ENCODE data around the gene CSF3R. TPM values are rescaled to one million over a fixed set of nuclear protein-coding genes. Genes with fewer than 3 reads are reported as not detected.
A peak's percentile ranks its signal among the peaks of the same experiment; 100 is the strongest.

Gene CSF3R
- total and polyA plus RNA-seq, 9 of the 15 experiments (the other 6 are each of a cell fraction or from before 2014, with no cell fraction given) = 0.21 to 0.86 (median 0.40) TPM; not detected in 1

DNA sequence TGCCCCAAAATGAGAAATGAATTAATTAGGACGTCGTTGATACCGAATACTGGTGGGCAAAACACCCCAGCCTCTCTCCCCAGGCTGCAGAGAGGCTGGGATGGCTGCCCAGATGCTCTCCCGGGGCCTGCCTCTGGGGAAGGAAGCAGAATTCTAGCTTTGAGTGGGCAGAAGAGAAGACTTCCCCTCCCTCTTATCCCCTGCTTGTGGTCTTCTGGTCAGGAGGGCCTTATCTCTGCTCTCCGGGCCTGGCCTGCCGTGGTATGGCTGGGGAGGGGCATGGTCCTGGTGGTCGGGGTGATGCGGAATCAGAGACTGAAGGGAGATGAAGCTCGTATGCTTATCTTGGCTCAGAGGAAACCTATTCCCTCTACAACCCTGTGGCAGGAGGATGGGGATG, 9.8 kb upstream of the CSF3R start (continued):
- no peak for TF ChIP-seq TRIM25 (IDR thresholded peaks at IDR 0.05; ENCODE audit: borderline replicate concordance)
- no peak for TF ChIP-seq RBM25 (IDR thresholded peaks at IDR 0.05; ENCODE audit: low read depth, low read length, severe bottlenecking)
- no peak for TF ChIP-seq TFAM (CRISPR knock-in tag; conservative IDR thresholded peaks at IDR 0.05)
- peak; percentile 89 for TF ChIP-seq DPF2 (IDR thresholded peaks at IDR 0.05)
- no peak for TF ChIP-seq ZNF224 (CRISPR knock-in tag; IDR thresholded peaks at IDR 0.05)
- peak; percentile 35; the same call in 1 of the 2 replicates for TF ChIP-seq ZEB2 (IDR thresholded peaks at IDR 0.05)
- TF ChIP-seq, protein P1, sequence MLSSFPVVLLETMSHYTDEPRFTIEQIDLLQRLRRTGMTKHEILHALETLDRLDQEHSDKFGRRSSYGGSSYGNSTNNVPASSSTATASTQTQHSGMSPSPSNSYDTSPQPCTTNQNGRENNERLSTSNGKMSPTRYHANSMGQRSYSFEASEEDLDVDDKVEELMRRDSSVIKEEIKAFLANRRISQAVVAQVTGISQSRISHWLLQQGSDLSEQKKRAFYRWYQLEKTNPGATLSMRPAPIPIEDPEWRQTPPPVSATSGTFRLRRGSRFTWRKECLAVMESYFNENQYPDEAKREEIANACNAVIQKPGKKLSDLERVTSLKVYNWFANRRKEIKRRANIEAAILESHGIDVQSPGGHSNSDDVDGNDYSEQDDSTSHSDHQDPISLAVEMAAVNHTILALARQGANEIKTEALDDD (IDR thresholded peaks at IDR 0.05) = no peak
- no peak for TF ChIP-seq XRCC5 (IDR thresholded peaks at IDR 0.05; ENCODE audit: low read depth, low read length)
- no peak for TF ChIP-seq RBM14 (IDR thresholded peaks at IDR 0.05; ENCODE audit: borderline replicate concordance, insufficient read depth, low read depth, low read length)
- no peak for TF ChIP-seq CEBPB (tag; IDR thresholded peaks at IDR 0.05)
- no peak for TF ChIP-seq ZNF436 (CRISPR knock-in tag; IDR thresholded peaks at IDR 0.05)
- no peak for TF ChIP-seq GTF2B (IDR thresholded peaks at IDR 0.05; ENCODE audit: extremely low read depth, insufficient read length)
- no peak for TF ChIP-seq BCLAF1 (IDR thresholded peaks at IDR 0.05; ENCODE audit: borderline replicate concordance in 1 of 2, control insufficient read depth in 1 of 2, low read depth in 2 of 2, low read length in 1 of 2)
- TF ChIP-seq, protein P2, sequence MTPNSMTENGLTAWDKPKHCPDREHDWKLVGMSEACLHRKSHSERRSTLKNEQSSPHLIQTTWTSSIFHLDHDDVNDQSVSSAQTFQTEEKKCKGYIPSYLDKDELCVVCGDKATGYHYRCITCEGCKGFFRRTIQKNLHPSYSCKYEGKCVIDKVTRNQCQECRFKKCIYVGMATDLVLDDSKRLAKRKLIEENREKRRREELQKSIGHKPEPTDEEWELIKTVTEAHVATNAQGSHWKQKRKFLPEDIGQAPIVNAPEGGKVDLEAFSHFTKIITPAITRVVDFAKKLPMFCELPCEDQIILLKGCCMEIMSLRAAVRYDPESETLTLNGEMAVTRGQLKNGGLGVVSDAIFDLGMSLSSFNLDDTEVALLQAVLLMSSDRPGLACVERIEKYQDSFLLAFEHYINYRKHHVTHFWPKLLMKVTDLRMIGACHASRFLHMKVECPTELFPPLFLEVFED (CRISPR knock-in tag; conservative IDR thresholded peaks at IDR 0.05) = no peak
- TF ChIP-seq HNRNPK (IDR thresholded peaks at IDR 0.05; ENCODE audit: low read depth, low read length, poor library complexity, severe bottlenecking) = no peak
- peak; percentile 91 for TF ChIP-seq NCOR1 (IDR thresholded peaks at IDR 0.05)
- 0 out of 2 replicates have a peak, but pooled peaks have one; percentile 12 for TF ChIP-seq GABPA (tag; conservative IDR thresholded peaks at IDR 0.05; ENCODE audit: low read depth)
- no peak for TF ChIP-seq FOXK2 (conservative IDR thresholded peaks at IDR 0.05 in 1 of 2, IDR thresholded peaks at IDR 0.05 in 1 of 2; ENCODE audit: low read depth in 2 of 2)
- no peak for TF ChIP-seq ID3 (CRISPR knock-in tag; IDR thresholded peaks at IDR 0.05)
- peak; percentile 53; the same call in 1 of the 2 replicates for TF ChIP-seq ID3 (tag; IDR thresholded peaks at IDR 0.05)

Measured in K562 (cell line).